Measurements from ENCODE around the gene WARS2. TPM values are rescaled to one million over a fixed set of nuclear protein-coding genes. Genes with fewer than 3 reads are reported as not detected.
A peak's percentile ranks its signal among the peaks of the same experiment; 100 is the strongest.

Gene WARS2
- total and polyA plus RNA-seq, 3 donors from 2014 or later: 16.8 to 28.2 (median 20.2) TPM

DNA sequence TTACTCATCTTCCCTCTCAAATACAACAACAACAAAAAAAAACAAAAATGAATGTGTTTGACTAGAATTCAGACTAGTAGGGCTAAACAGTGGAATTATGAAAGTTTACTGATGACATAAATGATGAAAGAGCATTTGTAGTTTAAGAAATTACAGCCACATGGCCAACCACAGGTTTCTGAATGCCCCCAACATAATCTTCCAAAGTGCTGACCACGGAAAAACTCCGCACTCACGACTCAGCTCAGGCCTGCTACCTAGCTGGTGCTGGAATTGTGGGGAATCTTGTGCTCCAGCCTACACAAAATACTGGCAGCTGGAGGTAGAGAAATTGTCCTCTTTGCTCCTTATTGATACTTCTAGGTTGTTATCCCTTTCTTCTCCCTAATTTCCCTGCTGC, 128.7 kb downstream of the WARS2 start:
- no peak for DNase-seq
- H3K4me3 ChIP-seq: no peak overlapping the region
- no peaks in the 10 kb centered on the region for H3K27me3 ChIP-seq
- H3K9me3 ChIP-seq: no peaks in the 10 kb centered on the region
- intact Hi-C loops (cut with DNase I; ENCODE audit: low total_unique reads): no loop called here
- no peak for TF ChIP-seq POLR2A (IDR thresholded peaks at IDR 0.05)
- TF ChIP-seq, protein P1, sequence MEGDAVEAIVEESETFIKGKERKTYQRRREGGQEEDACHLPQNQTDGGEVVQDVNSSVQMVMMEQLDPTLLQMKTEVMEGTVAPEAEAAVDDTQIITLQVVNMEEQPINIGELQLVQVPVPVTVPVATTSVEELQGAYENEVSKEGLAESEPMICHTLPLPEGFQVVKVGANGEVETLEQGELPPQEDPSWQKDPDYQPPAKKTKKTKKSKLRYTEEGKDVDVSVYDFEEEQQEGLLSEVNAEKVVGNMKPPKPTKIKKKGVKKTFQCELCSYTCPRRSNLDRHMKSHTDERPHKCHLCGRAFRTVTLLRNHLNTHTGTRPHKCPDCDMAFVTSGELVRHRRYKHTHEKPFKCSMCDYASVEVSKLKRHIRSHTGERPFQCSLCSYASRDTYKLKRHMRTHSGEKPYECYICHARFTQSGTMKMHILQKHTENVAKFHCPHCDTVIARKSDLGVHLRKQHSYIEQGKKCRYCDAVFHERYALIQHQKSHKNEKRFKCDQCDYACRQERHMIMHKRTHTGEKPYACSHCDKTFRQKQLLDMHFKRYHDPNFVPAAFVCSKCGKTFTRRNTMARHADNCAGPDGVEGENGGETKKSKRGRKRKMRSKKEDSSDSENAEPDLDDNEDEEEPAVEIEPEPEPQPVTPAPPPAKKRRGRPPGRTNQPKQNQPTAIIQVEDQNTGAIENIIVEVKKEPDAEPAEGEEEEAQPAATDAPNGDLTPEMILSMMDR (IDR thresholded peaks at IDR 0.05): no peak
- H3K4me1 ChIP-seq: peaks cover 13% of the 10 kb centered on the region
- H3K36me3 ChIP-seq (ENCODE audit: low read depth, missing control alignments): no peaks in the 10 kb centered on the region
- WGBS, 2 donors: 85 to 89% methylated on average over 3 of the region's 3 CpGs
- H3K27ac ChIP-seq: no peak overlapping the region

DNA sequence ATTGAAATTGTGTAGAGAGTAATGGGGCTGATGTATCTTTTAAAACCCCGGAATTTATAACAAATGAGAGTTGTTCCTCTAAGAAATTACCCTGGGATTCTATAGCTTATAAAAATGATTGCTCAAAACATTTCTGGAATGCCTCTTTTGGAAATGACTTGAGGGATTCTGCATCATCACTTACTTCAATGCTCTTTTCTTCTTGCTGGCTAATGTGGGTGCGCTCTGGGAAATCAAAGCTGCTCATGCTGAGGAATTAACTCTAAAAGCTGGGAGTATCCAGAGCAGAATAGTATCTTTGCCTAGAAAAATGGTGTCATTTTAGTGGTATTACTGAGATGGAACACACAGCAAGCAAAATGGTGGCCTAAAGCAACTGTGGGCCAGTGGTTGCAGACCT, 129.3 kb downstream of the WARS2 start:
- WGBS, 2 donors: 91 to 94% methylated on average over 2 of the region's 2 CpGs

DNA sequence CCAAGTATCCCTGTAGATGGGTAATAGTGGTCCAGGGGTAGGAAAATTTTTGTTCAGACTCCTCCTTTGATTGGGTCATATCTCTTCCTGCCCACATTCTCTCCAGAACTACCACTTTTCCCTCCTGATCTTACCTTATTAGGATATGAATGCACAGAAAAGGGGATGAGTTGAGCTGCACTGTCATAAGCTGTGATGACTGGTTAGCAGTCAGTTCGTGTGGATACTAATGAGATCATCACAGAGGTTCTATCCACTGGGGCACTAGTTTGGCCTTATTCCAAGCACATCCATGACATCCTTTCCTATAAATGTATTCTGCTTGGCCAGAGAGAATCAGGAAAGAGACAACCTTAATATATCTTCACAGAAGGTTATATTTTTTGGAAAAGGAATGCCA, 130.3 kb downstream of the WARS2 start:
- intact Hi-C loops (cut with DNase I; ENCODE audit: low total_unique reads): no loop called here

More for the DNA sequence above, 129.3 kb downstream of the WARS2 start:
- no peak for DNase-seq
- intact Hi-C loops (cut with DNase I; ENCODE audit: low total_unique reads): no loop called here
- Histone ChIP-seq H3K4me1 (peaks cover 16% of the 10 kb centered on the region), H3K27me3 (no peaks in the 10 kb centered on the region), H3K27ac (no peak overlapping the region), H3K36me3 (ENCODE audit: low read depth, missing control alignments) (no peaks in the 10 kb centered on the region), H3K4me3 (no peak overlapping the region), H3K9me3 (no peaks in the 10 kb centered on the region)
- TF ChIP-seq, protein P1 (IDR thresholded peaks at IDR 0.05): no peak
- TF ChIP-seq POLR2A (IDR thresholded peaks at IDR 0.05): no peak

DNA sequence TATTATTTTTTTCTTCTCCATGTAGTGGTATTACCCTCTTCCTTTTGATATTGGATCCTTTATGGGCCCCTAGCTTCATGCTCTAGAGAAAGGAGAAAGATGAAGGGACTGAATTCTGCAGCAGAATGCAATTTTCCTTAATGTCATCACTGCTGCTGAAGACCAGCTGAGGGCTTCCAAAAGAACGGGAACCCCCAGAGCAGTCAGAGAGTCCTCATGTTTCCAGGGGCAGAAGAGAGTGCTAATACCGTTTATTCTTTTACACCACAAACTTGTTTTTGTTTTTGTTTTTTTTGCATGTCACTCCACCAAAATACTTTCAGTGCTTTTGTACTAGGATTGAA, 131.2 kb downstream of the WARS2 start:
- 15 to 21% methylated on average over 2 of the region's 2 CpGs for WGBS, 2 donors
- Histone ChIP-seq H3K36me3 (ENCODE audit: low read depth, missing control alignments) (no peaks in the 10 kb centered on the region), H3K4me3 (no peak overlapping the region), H3K27me3 (no peaks in the 10 kb centered on the region), H3K4me1 (peaks cover 16% of the 10 kb centered on the region), H3K27ac (no peak overlapping the region), H3K9me3 (no peaks in the 10 kb centered on the region)
- TF ChIP-seq POLR2A (IDR thresholded peaks at IDR 0.05): no peak
- TF ChIP-seq, protein P1 (IDR thresholded peaks at IDR 0.05): no peak
- DNase-seq: no peak
- intact Hi-C loops (cut with DNase I; ENCODE audit: low total_unique reads): no loop called here

More for the DNA sequence above, 130.3 kb downstream of the WARS2 start:
- Histone ChIP-seq H3K4me1 (peaks cover 16% of the 10 kb centered on the region), H3K9me3 (no peaks in the 10 kb centered on the region), H3K27ac (no peak overlapping the region), H3K4me3 (no peak overlapping the region), H3K36me3 (ENCODE audit: low read depth, missing control alignments) (no peaks in the 10 kb centered on the region), H3K27me3 (no peaks in the 10 kb centered on the region)
- no peak for DNase-seq
- no peak for TF ChIP-seq POLR2A (IDR thresholded peaks at IDR 0.05)
- TF ChIP-seq, protein P1 (IDR thresholded peaks at IDR 0.05): no peak
- 67 to 77% methylated on average over 1 of the region's 1 CpG for WGBS, 2 donors

DNA sequence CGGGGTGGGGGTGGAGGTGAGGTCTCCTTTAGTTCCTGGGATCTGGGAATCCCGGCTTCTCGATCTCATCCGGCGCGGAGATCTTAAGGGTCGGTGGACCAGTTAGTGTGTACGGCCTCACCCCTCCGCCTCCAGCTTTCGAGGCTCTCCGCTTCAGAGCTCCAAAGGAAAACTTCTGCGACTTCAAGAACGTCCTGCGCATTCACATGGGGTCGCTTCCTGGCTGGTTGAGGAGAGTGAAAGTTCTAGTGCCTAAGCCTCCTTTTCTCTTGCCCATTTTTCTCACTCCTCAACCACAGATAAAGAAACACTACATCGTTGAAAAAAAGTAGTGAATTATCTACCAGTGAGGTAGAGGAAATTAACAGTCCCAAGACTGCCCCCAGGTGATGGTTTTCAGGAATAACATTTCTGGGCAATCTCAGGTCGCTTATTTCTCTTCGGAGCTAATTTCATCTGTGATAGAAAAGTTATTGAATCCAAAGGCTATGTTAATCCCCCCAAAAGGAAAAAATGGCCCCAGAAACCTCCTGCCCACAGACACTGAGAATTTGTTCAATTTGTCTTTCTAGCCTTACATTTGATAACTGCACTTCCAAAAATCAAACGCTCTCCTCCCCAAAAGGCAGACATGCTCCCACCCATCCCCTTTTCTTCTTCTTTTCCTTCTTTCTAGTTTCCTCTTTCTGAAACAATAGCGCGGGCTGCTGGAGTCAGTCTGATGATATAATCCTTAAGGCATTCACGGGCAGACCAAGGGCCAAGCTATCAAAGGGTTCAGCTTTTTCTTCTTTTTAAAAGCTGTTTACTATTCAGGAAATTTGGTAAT, 131.8 kb downstream of the WARS2 start:
- TF ChIP-seq POLR2A (IDR thresholded peaks at IDR 0.05): no peak
- TF ChIP-seq, protein P1 (IDR thresholded peaks at IDR 0.05): peak; percentile 30 to 69 (median 57)
- Histone ChIP-seq H3K27me3 (no peaks in the 10 kb centered on the region), H3K4me3 (peak overlapping the region; percentile 41 to 50), H3K9me3 (no peaks in the 10 kb centered on the region), H3K27ac (no peak overlapping the region), H3K36me3 (ENCODE audit: low read depth, missing control alignments) (no peaks in the 10 kb centered on the region), H3K4me1 (peaks cover 16% of the 10 kb centered on the region)
- DNase-seq: no peak
- WGBS, 2 donors: 6 to 9% methylated on average over 13 to 22 of the region's 22 CpGs
- intact Hi-C loops (cut with DNase I; ENCODE audit: low total_unique reads): no loop called here

Data from testis (tissue), 3 donors.